Activated T-cell treated with anti-CD3 and anti-CD28 coated beads for 4 hours (primary cell): ENCODE data around the gene FGD3.

ENCODE experiments used
- DNase-seq: peaks from one replicate; pipeline ENCODE4 v3.0.0-alpha.2; 2020

FGD3 gene

GRCh38 chr9:93057703-93058354 is 110.5 kb downstream of the FGD3 start:
- no peak for DNase-seq

GRCh38 chr9:93058355-93059010 is 111.2 kb downstream of the FGD3 start, which contains the start of gene SUSD3:
Gene SUSD3 (plus strand): TSS chr9:93058701. CDS start chr9:93058743, 42 bp downstream.
- DNase-seq = peak; percentile 41

DNA sequence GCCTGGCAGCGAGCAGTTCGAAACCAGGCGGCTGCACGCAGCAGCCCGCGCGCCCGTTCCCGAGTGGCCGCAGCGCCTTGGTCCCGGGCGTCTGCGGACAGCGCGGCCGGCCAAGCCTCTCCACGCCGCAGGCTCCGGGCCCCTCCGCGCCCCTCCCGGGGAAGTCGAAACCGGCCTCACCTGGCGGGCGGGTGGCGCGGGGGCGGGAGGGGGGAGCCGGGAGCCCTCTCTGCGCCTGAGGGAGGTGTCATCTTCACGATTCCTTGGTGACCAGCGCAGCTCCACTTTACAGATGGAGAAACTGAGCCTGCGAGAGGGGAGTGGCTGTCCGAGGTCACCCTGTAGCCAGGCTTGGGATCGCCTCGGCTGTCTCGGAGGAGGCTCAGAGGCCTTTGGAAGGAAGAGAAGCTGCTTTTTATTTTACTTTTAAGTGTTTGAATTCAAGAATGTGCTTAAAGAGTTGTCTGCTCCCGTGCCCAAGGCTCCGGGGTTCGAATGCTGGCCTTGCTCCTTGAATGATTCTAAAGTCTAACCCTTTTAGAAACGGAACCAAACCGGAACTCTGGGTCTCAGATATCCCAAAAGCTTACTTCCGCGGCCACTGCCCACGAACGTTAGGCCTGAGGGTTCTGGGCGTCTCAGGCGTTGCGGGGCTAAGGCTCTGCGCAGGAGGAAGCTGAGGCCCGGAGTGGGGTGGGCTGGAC is 111.8 kb downstream of the FGD3 start:
- DNase-seq = peak; percentile 27

DNA sequence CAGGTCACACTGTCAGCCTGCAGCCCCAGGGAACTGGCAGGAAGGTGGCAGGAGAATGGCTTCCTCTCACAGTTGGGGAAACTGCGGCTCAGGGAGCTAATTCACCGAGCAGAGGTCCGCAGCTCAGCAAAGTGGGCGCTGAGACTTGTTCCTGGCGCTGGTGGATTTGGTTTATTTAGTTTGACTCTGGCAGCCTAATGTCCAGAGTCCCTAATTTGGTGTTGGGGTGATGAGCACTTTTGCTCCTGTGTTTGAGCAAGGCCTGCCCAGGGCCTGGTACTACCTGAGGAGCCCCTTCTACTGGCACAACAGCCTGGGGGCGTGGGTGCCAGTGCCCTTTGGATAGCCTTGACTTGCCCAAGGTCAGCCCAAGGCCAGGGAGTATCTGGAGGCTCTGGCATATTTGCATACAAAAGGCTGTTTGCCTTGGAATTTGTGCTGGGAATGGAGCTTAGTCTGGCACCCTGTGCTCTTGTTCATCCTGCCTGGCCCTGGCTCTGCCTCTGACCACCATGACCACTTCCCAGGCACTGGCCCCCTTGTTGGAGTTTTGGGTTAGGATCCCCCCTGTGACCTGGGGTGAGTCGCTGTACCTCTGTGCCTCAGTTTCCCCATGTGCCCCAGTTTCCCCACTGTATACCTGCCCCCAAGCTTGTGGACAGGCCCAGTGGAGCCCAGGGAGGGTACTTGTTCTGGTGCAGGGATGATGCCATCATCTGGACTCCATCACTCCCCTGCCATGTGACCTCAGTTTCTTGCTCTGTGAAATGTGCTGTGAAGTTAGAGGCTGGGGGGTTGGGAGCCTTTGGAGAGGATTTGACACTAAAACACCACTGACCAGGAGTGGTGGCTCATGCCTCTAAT is 112.6 kb downstream of the FGD3 start:
- DNase-seq = no peak

DNA sequence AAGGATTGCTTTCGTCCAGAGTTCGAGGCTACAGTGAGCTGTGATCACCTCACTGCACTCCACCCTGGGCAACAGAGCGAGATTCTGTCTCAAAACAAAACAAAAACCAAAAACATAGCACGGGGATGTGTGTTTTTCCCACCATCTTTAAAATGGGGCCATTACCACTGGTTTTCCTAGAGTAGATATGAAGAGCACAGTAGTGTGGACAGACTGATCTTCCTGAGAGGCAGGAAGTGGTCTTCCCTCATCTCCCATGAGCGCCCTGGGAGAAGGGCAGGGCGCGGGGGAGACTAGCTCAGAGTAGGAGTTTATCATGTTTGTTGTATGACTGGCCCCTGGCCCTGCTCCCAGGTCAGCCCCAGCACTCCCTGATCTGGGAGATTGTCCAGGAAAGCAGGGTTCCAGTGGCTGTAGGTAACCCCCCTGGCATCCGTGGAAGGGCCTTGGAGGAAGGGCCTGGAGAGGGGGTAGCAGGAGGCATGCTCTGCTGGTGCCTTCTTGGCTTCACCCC is 113.5 kb downstream of the FGD3 start:
- no peak for DNase-seq

GRCh38 chr9:93061260-93061751 is 114.0 kb downstream of the FGD3 start:
- no peak for DNase-seq

GRCh38 chr9:93061791-93062763 is 114.8 kb downstream of the FGD3 start:
- DNase-seq = no peak

DNA sequence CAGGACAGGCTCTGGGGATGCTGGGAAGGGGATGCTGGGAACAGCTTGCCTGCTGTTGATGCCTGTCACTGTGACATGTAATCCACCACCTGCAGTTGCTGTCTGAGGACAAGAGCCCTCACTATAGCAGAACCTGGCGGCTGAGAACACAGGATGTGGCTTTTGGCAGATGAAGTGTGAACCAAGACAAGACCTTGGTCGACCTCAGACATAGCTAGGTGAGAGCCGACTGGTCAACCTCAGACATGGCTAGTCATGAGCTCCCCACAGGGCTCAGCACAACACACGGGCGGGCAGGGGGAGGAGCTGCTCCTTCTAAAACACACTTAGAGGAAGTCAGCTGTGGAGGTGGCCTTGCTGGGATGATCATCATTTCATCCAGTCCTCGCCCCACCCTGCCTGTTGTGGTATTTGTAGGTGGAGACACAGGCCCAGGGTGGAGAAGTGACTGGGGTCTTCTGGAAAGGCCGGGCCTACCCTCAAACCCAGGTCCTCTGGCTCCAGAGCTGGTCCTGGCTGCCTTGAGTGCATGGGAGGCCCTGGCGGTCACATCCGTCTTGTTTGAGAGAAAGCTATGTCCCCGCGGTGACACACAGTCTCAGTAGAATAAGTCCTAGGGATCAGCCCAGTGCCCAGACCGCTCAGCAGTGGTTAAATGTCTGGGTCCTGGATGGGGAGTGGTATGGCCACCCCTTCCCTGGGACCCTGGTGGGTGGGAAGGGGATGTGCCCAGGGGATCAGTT is 117.2 kb downstream of the FGD3 start:
- peak; percentile 65 for DNase-seq

- DNase-seq = no peak
Observed at GRCh38 chr9:93065135-93065720, 117.9 kb downstream of the FGD3 start.

- no peak for DNase-seq
Observed at GRCh38 chr9:93066978-93067603, 119.8 kb downstream of the FGD3 start.

DNA sequence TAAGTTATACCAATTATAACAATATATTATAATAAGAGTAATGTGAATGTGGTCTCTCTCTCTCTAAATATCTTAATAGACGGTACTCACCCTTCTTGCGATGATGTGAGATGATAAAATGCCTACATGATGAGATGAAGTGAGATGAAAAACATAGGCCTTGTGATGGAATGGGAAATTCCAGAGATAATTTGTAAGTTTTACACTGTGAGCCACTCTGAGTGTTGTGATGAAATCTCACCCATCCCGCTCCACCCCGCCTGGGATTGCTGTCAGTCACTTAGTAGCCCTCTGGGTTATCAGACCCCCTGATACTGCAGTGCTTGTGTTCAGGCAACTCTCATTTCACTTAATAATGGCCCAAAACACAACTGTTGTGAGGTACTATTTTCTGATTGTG is 121.6 kb downstream of the FGD3 start:
- no peak for DNase-seq

DNA sequence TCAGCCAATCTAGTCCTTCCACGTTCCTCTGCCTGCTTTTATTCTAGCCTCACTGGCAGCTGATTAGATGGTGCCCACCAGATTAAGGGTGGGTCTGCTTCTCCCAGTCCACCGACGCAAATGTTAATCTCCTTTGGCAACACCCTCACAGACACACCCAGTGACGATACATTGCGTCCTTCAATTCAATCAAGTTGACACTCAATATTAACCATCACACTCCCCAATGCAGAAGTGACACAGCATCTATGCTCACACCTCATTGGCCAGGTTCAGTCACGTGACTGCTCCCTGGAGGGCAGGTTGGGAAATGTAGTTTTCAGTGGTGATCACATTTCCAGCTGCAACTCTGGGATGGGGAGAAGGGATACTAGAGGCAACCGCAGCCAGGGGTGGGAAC is 124.1 kb downstream of the FGD3 start:
- no peak for DNase-seq

GRCh38 chr9:93072383-93072795 is 125.1 kb downstream of the FGD3 start:
- DNase-seq = no peak

- DNase-seq = no peak
Observed at GRCh38 chr9:93076101-93076791, 128.9 kb downstream of the FGD3 start.

GRCh38 chr9:93076792-93077128 is 129.4 kb downstream of the FGD3 start:
- DNase-seq = no peak

GRCh38 chr9:93077367-93077766 is 130.0 kb downstream of the FGD3 start:
- DNase-seq = no peak

DNA sequence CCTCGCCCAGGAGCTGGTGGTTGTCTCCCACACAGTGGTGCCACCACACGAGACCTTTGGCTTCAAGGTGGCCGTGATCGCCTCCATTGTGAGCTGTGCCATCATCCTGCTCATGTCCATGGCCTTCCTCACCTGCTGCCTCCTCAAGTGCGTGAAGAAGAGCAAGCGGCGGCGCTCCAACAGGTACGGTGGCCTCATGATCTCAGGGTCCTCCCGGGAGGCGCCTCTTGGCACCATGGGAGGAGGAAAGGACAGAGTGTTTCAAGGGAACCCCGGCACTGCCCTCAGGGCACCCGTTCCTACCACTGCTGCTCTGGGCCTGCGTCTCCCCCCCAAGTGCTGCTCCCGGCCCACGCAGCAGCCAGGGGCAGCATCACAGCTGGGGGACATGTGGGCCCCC is 130.5 kb downstream of the FGD3 start:
- DNase-seq = no peak

DNA sequence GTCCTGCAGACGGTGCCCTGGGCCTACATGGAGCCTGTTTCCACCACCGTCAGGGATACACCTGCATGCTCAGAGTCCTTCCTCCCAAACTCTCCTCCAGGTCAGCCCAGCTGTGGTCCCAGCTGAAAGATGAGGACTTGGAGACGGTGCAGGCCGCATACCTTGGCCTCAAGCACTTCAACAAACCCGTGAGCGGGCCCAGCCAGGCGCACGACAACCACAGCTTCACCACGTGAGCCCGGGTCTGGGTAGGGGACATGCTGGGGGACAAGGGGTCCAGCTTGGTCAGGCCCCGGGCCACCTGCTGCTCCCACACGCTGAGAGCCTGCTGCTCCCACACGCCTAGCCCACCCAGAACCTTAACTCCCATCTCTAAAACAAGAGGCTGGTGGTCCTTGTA is 132.0 kb downstream of the FGD3 start:
- no peak for DNase-seq

GRCh38 chr9:93080406-93080805 is 133.1 kb downstream of the FGD3 start:
- DNase-seq = no peak
